H9 (cell line): ENCODE measurements around the gene TM7SF3. TPM values are rescaled to one million over a fixed set of nuclear protein-coding genes. Genes with fewer than 3 reads are reported as not detected.

Source experiments
- DNase-seq: peaks from one replicate; pipeline ENCODE4 v3.0.0-alpha.2; 2017
- H2AFZ ChIP-seq: one replicate; pipeline ENCODE4 v1.6.1; 2013; ENCODE audit warnings: mild to moderate bottlenecking, low read length, control low read depth, moderate library complexity
- H2AK5ac ChIP-seq: 2 replicates; pipeline ENCODE4 v1.6.1; 2013; ENCODE audit warnings: low read length, control low read depth, mixed read lengths; ENCODE audit not compliant: insufficient read length
- H2BK120ac ChIP-seq: one replicate; pipeline ENCODE4 v1.6.1; 2013; ENCODE audit warnings: low read depth, mild to moderate bottlenecking, low read length, control low read depth, inconsistent platforms; ENCODE audit not compliant: poor library complexity, severe bottlenecking
- H2BK12ac ChIP-seq: 2 replicates; pipeline ENCODE4 v1.6.1; 2013; ENCODE audit warnings: low read length, control low read depth, mixed read lengths, low read depth; ENCODE audit not compliant: insufficient read length
- H2BK15ac ChIP-seq: 2 replicates; pipeline ENCODE4 v1.6.1; 2013; ENCODE audit warnings: low read depth, low read length, control low read depth
- H2BK20ac ChIP-seq: one replicate; pipeline ENCODE4 v1.6.1; 2013; ENCODE audit warnings: low read depth, mild to moderate bottlenecking, low read length, control low read depth, inconsistent platforms; ENCODE audit not compliant: poor library complexity, severe bottlenecking
- H2BK5ac ChIP-seq: 2 replicates; pipeline ENCODE4 v1.6.1; 2013; ENCODE audit warnings: low read length, control low read depth, mixed read lengths; ENCODE audit not compliant: insufficient read length
- H3K14ac ChIP-seq: 2 replicates; pipeline ENCODE4 v1.6.1; 2013; ENCODE audit warnings: low read length, control low read depth; ENCODE audit not compliant: insufficient read depth
- H3K18ac ChIP-seq: 2 replicates; pipeline ENCODE4 v1.6.1; 2013; ENCODE audit warnings: low read depth, mild to moderate bottlenecking, mixed read lengths, low read length, control low read depth; ENCODE audit not compliant: insufficient read length
- H3K23ac ChIP-seq: 2 replicates; pipeline ENCODE4 v1.6.1; 2013; ENCODE audit warnings: low read length, control low read depth, mixed read lengths, low read depth; ENCODE audit not compliant: insufficient read length
- H3K23me2 ChIP-seq: 2 replicates; pipeline ENCODE4 v1.6.1; 2013; ENCODE audit warnings: low read depth, mild to moderate bottlenecking, mixed read lengths, low read length, control low read depth; ENCODE audit not compliant: insufficient read length, poor library complexity, severe bottlenecking
- H3K27ac ChIP-seq: 2 replicates; pipeline ENCODE4 v1.5.1; 2013; ENCODE audit warnings: low read length, control low read depth, mixed read lengths, low read depth; ENCODE audit not compliant: insufficient read length
- H3K27me3 ChIP-seq: 2 replicates; pipeline ENCODE4 v1.6.1; 2013; ENCODE audit warnings: low read length, control low read depth, inconsistent platforms; ENCODE audit not compliant: insufficient read depth
- H3K4ac ChIP-seq: 2 replicates; pipeline ENCODE4 v1.6.1; 2013; ENCODE audit warnings: low read depth, mild to moderate bottlenecking, control low read depth, inconsistent platforms, low read length, moderate library complexity
- H3K4me1 ChIP-seq: 2 replicates; pipeline ENCODE4 v1.6.1; 2013; ENCODE audit warnings: low read length, control low read depth, inconsistent platforms; ENCODE audit not compliant: insufficient read depth
- H3K4me2 ChIP-seq: 2 replicates; pipeline ENCODE4 v1.6.1; 2013; ENCODE audit warnings: low read length, control low read depth, mixed read lengths; ENCODE audit not compliant: insufficient read length, insufficient read depth
- H3K56ac ChIP-seq: 2 replicates; pipeline ENCODE4 v1.6.1; 2013; ENCODE audit warnings: low read depth, mild to moderate bottlenecking, mixed read lengths, low read length, control low read depth; ENCODE audit not compliant: insufficient read length
- H3K79me1 ChIP-seq: 2 replicates; pipeline ENCODE4 v1.6.1; 2013; ENCODE audit warnings: low read depth, mild to moderate bottlenecking, moderate library complexity, low read length, control low read depth, inconsistent platforms; ENCODE audit not compliant: insufficient read depth, poor library complexity, severe bottlenecking
- H3K79me2 ChIP-seq: 2 replicates; pipeline ENCODE4 v1.6.1; 2013; ENCODE audit warnings: low read length, control low read depth, inconsistent platforms; ENCODE audit not compliant: insufficient read depth
- H3K9ac ChIP-seq: 2 replicates; pipeline ENCODE4 v1.6.1; 2013; ENCODE audit warnings: low read length, control low read depth, mixed read lengths; ENCODE audit not compliant: insufficient read length; ENCODE audit errors: extremely low read depth
- H3K9me3 ChIP-seq: one replicate; pipeline ENCODE4 v1.6.1; 2013; ENCODE audit warnings: low read depth, low read length, inconsistent platforms; ENCODE audit not compliant: control insufficient read depth
- H3T11ph ChIP-seq: one replicate; pipeline ENCODE4 v1.6.1; 2013; ENCODE audit warnings: mild to moderate bottlenecking, low read length, control low read depth, inconsistent platforms
- H4K20me1 ChIP-seq: one replicate; pipeline ENCODE4 v1.6.1; 2013; ENCODE audit not compliant: control insufficient read depth, insufficient read length, insufficient read depth
- H4K5ac ChIP-seq: 2 replicates; pipeline ENCODE4 v1.6.1; 2013; ENCODE audit warnings: low read depth, mild to moderate bottlenecking, mixed read lengths, low read length, control low read depth; ENCODE audit not compliant: insufficient read length
- H4K8ac ChIP-seq: replicated peaks from 2 replicates; pipeline ENCODE4 v1.6.1; 2013; ENCODE audit warnings: low read length, control low read depth, mixed read lengths, low read depth; ENCODE audit not compliant: insufficient read length
- H4K91ac ChIP-seq: 2 replicates; pipeline ENCODE4 v1.6.1; 2013; ENCODE audit warnings: low read depth, mild to moderate bottlenecking, moderate library complexity, mixed read lengths, low read length, control low read depth; ENCODE audit not compliant: insufficient read length
- H3K27ac Mint-ChIP-seq, 3 experiments: 2 replicates in 2 of 3; 3 replicates in 1 of 3; pipeline ENCODE4 v1.8.0; 2020 to 2021; ENCODE audit warnings: mixed read lengths in 3 of 3, mild to moderate bottlenecking in 1 of 3, moderate library complexity in 1 of 3
- H3K27me3 Mint-ChIP-seq: 2 replicates; pipeline ENCODE4 v1.8.0; 2021; ENCODE audit warnings: low read depth, mild to moderate bottlenecking, moderate library complexity, mixed read lengths
- H3K36me3 Mint-ChIP-seq, 3 experiments: 2 replicates in 2 of 3; 3 replicates in 1 of 3; pipeline ENCODE4 v1.8.0; 2020 to 2021; ENCODE audit warnings: low read depth in 3 of 3, mixed read lengths in 3 of 3; ENCODE audit not compliant: insufficient read depth in 1 of 3
- H3K4me1 Mint-ChIP-seq, 2 experiments: 2 replicates each; pipeline ENCODE4 v1.8.0; 2020; ENCODE audit warnings: mixed read lengths in 2 of 2
- H3K4me3 Mint-ChIP-seq, 2 experiments: 2 replicates in 1 of 2; 3 replicates in 1 of 2; pipeline ENCODE4 v1.8.0; 2020 to 2021; ENCODE audit warnings: mild to moderate bottlenecking in 2 of 2, mixed read lengths in 2 of 2, moderate library complexity in 1 of 2
- H3K9me3 Mint-ChIP-seq, 2 experiments: 2 replicates in 1 of 2; 3 replicates in 1 of 2; pipeline ENCODE4 v1.8.0; 2020; ENCODE audit warnings: mild to moderate bottlenecking in 2 of 2, mixed read lengths in 2 of 2, moderate library complexity in 1 of 2
- CTCF ChIP-seq: fragments of 200-600 bp; sonication (generic); conservative IDR thresholded peaks from 3 replicates; pipeline ENCODE4 v1.8.0; 2021; ENCODE audit warnings: antibody characterized with exemption, mild to moderate bottlenecking
- total RNA-seq: library from RNA; stranded (reverse); gene quantifications from 2 replicates; pipeline ENCODE4 v1.2.1, GENCODE V29; 2021

The TM7SF3 gene
- total RNA-seq, 1 experiment from 2014 or later: 74.9 TPM

- Histone ChIP-seq H3K4me1 (no peaks in the 10 kb centered on the region), H3K79me2 (no peaks in the 10 kb centered on the region), H2BK15ac (no peak overlapping the region), H3K9me3 (no peaks in the 10 kb centered on the region), H3K79me1 (no peaks in the 10 kb centered on the region), H3T11ph (no peak overlapping the region), H4K5ac (no peak overlapping the region), H3K9ac (no peak overlapping the region), H3K56ac (no peak overlapping the region), H3K4me2 (no peak overlapping the region), H3K14ac (no peak overlapping the region), H3K23ac (no peak overlapping the region), H3K4ac (no peak overlapping the region), H4K91ac (no peak overlapping the region), H4K20me1 (no peaks in the 10 kb centered on the region), H4K8ac (no peak overlapping the region), H2BK12ac (no peak overlapping the region), H2BK120ac (no peak overlapping the region), H3K27ac (no peak overlapping the region), H2BK20ac (no peak overlapping the region), H2AK5ac (no peak overlapping the region), H3K27me3 (no peaks in the 10 kb centered on the region), H3K23me2 (no peaks in the 10 kb centered on the region), H2AFZ (no peak overlapping the region), H2BK5ac (no peak overlapping the region), H3K18ac (no peak overlapping the region)
- no peaks in the 10 kb centered on the region for H3K27me3 Mint-ChIP-seq
- H3K27ac Mint-ChIP-seq: no peak overlapping the region
- no peak for TF ChIP-seq CTCF
- peaks cover 0 to 8% of the 10 kb centered on the region in 2 experiments; a peak in 2 of 5 replicates for H3K9me3 Mint-ChIP-seq
- no peak for DNase-seq
- no peak overlapping the region; a peak in 1 of 5 replicates for H3K4me3 Mint-ChIP-seq
- no peaks in the 10 kb centered on the region for H3K4me1 Mint-ChIP-seq
- H3K36me3 Mint-ChIP-seq: no peaks in the 10 kb centered on the region
Observed at GRCh38 chr12:27063250-27063851, 49.2 kb upstream of the TM7SF3 start.
